SH-SY5Y (cell line): ENCODE results near the gene DYNC2LI1.

ENCODE experiments used
- GATA2 ChIP-seq: IDR thresholded peaks from 2 replicates; pipeline ENCODE4 v1.6.1; 2011; ENCODE audit warnings: mild to moderate bottlenecking, low read depth, low read length
- GATA3 ChIP-seq: IDR thresholded peaks from 2 replicates; pipeline ENCODE4 v1.6.1; 2011; ENCODE audit warnings: low read depth, mild to moderate bottlenecking, low read length, moderate library complexity

- TF ChIP-seq GATA2 = no peak
- no peak for TF ChIP-seq GATA3
Measured at GRCh38 chr2:43824951-43825493, 51.2 kb downstream of the DYNC2LI1 start.
